OCI-LY7 (cell line): Measurements from ENCODE around the gene COPS3.

ENCODE experiments used
- CTCF ChIP-seq: fragments of 200-600 bp; sonication (generic); conservative IDR thresholded peaks from 2 replicates; pipeline ENCODE4 v1.5.1; 2014; ENCODE audit warnings: mild to moderate bottlenecking, antibody characterized with exemption, low read length, moderate library complexity, mixed read lengths
- EZH2phosphoT487 ChIP-seq: fragments of 200-600 bp; sonication (generic); IDR thresholded peaks from 2 replicates; pipeline ENCODE4 v1.6.1; 2018; ENCODE audit warnings: low read depth, borderline replicate concordance, mild to moderate bottlenecking, mixed run types, antibody characterized with exemption, low read length, moderate library complexity, mixed read lengths

GRCh38 chr17:17223736-17224135 is 57.3 kb downstream of the COPS3 start:
- TF ChIP-seq CTCF: no peak
- no peak for TF ChIP-seq EZH2phosphoT487
